Measurements from ENCODE around the gene PTPRD.

DNA sequence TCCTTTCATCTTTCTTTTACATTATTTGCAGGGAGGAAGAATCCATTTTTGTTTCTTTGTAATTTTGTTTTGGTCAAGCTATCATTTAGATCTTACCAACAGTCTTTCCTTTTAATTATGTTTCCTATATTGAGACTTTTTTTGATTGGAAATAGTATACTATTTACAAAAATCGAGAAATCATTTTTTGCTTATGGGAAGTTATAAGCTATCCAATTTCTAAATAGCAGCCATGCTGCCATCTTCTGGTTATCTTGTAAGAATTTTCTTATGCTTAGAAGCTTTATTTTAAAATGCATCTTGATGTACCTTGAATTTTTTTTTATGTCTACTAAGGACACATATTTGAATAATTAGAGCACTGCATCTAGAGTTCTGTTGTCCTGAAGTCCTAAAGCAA, 821.2 kb downstream of the PTPRD start:
- TF ChIP-seq ZBTB8A (tag by site-specific recombination; IDR thresholded peaks at IDR 0.05) (no peak), ZNF626 (tag by site-specific recombination; IDR thresholded peaks at IDR 0.05) (no peak)
- TF ChIP-seq, protein P1, sequence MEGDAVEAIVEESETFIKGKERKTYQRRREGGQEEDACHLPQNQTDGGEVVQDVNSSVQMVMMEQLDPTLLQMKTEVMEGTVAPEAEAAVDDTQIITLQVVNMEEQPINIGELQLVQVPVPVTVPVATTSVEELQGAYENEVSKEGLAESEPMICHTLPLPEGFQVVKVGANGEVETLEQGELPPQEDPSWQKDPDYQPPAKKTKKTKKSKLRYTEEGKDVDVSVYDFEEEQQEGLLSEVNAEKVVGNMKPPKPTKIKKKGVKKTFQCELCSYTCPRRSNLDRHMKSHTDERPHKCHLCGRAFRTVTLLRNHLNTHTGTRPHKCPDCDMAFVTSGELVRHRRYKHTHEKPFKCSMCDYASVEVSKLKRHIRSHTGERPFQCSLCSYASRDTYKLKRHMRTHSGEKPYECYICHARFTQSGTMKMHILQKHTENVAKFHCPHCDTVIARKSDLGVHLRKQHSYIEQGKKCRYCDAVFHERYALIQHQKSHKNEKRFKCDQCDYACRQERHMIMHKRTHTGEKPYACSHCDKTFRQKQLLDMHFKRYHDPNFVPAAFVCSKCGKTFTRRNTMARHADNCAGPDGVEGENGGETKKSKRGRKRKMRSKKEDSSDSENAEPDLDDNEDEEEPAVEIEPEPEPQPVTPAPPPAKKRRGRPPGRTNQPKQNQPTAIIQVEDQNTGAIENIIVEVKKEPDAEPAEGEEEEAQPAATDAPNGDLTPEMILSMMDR (tag by site-specific recombination; IDR thresholded peaks at IDR 0.05) = no peak
